HL-60 (cell line): ENCODE measurements around the gene CABP5.

Experiments
- CTCF ChIP-seq: IDR thresholded peaks from one replicate; pipeline ENCODE4 v1.5.1; 2011; ENCODE audit warnings: low read length, control low read depth, inconsistent platforms; ENCODE audit not compliant: insufficient read depth
- GABPA ChIP-seq: IDR thresholded peaks from 2 replicates; pipeline ENCODE4 v1.6.1; 2012; ENCODE audit warnings: low read depth
- POLR2AphosphoS5 ChIP-seq: IDR thresholded peaks from 2 replicates; pipeline ENCODE4 v1.6.1; 2012; ENCODE audit warnings: low read depth
- REST ChIP-seq: IDR thresholded peaks from 2 replicates; pipeline ENCODE4 v1.6.1; 2012; ENCODE audit warnings: low read depth; ENCODE audit not compliant: insufficient replicate concordance
- SPI1 ChIP-seq: IDR thresholded peaks from 2 replicates; pipeline ENCODE4 v1.6.1; 2012; ENCODE audit warnings: low read depth, mild to moderate bottlenecking, borderline replicate concordance

- TF ChIP-seq REST = no peak
- TF ChIP-seq CTCF = no peak
- TF ChIP-seq GABPA = no peak
- no peak for TF ChIP-seq POLR2AphosphoS5
- TF ChIP-seq SPI1 = no peak
These were observed 42.3 kb upstream of the CABP5 start for GRCh38 chr19:48085904-48086864.
